Measurements from ENCODE around the gene FOXA2.

The FOXA2 gene

GRCh38 chr20:22572491-22572890, 11.9 kb downstream of the FOXA2 start:
- POLR2A ChIA-PET = no interaction called here
- DNase-seq (ENCODE audit: extremely low spot score) = no peak
- no peak for TF ChIP-seq SP1 (IDR thresholded peaks at IDR 0.05)
- TF ChIP-seq SUZ12 (IDR thresholded peaks at IDR 0.05) = no peak
- no peak for TF ChIP-seq HDGF (IDR thresholded peaks at IDR 0.05; ENCODE audit: borderline replicate concordance)
- no peak for TF ChIP-seq PKNOX1 (IDR thresholded peaks at IDR 0.05)
- TF ChIP-seq FOXM1 (IDR thresholded peaks at IDR 0.05; ENCODE audit: borderline replicate concordance) = no peak
- no peak for TF ChIP-seq LEF1 (IDR thresholded peaks at IDR 0.05; ENCODE audit: borderline replicate concordance)
- TF ChIP-seq FOXK2 (IDR thresholded peaks at IDR 0.05) = no peak
- no peak for TF ChIP-seq ELF4 (IDR thresholded peaks at IDR 0.05)
- no peak for TF ChIP-seq TARDBP (IDR thresholded peaks at IDR 0.05)
- TF ChIP-seq ZNF384 (IDR thresholded peaks at IDR 0.05) = no peak
- TF ChIP-seq ARNT (IDR thresholded peaks at IDR 0.05) = no peak
- CTCF ChIA-PET = no interaction called here

DNA sequence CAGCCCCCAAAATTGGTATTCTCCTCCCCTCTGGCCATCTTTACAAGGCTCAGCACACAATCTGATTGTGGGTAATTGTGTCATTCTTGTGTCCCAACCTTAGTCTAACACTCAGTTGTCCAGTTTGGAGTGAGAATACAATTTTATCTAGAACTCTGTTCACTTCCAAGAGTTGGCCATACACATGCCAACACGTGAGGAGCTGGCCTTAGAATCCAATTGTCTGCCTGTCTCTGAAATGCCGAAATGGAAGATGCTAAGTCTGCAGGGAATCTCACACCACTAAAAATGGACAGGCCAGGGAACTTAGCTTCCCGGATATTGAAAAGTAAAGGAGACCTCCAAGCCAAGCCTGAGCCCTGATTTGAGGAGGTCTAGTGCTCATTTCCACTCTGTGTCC, 12.3 kb downstream of the FOXA2 start:
- DNase-seq (ENCODE audit: extremely low spot score) = no peak
- ChIA-PET CTCF (no interaction called here), POLR2A (no interaction called here)
- no peak for TF ChIP-seq CTBP1 (IDR thresholded peaks at IDR 0.05; ENCODE audit: borderline replicate concordance)
- no peak for TF ChIP-seq ELF4 (IDR thresholded peaks at IDR 0.05)
- no peak for TF ChIP-seq FOXM1 (IDR thresholded peaks at IDR 0.05; ENCODE audit: borderline replicate concordance)
- TF ChIP-seq L3MBTL2 (conservative IDR thresholded peaks at IDR 0.05) = no peak
- TF ChIP-seq SP1 (IDR thresholded peaks at IDR 0.05) = no peak
- no peak for TF ChIP-seq HDGF (IDR thresholded peaks at IDR 0.05; ENCODE audit: borderline replicate concordance)

- ChIA-PET CTCF (no interaction called here), POLR2A (no interaction called here)
- TF ChIP-seq SUZ12 (IDR thresholded peaks at IDR 0.05) (no peak), HDGF (IDR thresholded peaks at IDR 0.05; ENCODE audit: borderline replicate concordance) (no peak), L3MBTL2 (conservative IDR thresholded peaks at IDR 0.05) (no peak), CTBP1 (IDR thresholded peaks at IDR 0.05; ENCODE audit: borderline replicate concordance) (no peak), NFRKB (IDR thresholded peaks at IDR 0.05) (no peak), PKNOX1 (IDR thresholded peaks at IDR 0.05) (no peak), SP1 (IDR thresholded peaks at IDR 0.05) (no peak), ZNF384 (IDR thresholded peaks at IDR 0.05) (no peak), FOXM1 (IDR thresholded peaks at IDR 0.05; ENCODE audit: borderline replicate concordance) (no peak), BHLHE40 (IDR thresholded peaks at IDR 0.05; ENCODE audit: borderline replicate concordance) (no peak), FOXK2 (IDR thresholded peaks at IDR 0.05) (no peak), TARDBP (IDR thresholded peaks at IDR 0.05) (no peak)
- DNase-seq (ENCODE audit: extremely low spot score) = no peak
Observed at GRCh38 chr20:22569353-22569752, 15.0 kb downstream of the FOXA2 start.

DNA sequence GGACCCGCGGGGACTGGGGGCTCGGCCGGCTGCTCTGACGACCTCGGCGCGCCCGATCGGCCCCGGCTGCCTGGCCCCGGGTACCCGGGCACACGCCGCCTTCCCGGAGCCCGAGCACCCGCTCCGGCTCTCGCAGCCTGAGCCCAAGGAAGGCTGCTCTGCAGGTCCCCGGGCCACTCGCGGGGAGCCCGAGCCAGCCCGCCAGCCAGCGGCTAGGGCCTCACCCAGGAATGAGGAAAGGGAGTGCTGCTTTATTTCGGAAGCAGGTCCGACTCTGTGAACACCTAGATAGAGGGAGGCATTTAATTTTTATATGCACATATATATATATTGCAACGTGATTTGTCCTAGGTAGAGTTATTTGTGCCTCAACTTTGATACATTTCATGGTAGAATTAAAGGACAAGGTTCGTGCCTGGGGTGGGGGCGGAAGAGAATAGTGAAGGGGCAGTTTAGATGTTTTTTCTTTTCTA, 15.5 kb downstream of the FOXA2 start:
- ChIA-PET CTCF (no interaction called here), POLR2A (no interaction called here)
- TF ChIP-seq LEF1 (IDR thresholded peaks at IDR 0.05; ENCODE audit: borderline replicate concordance) = no peak
- TF ChIP-seq TARDBP (IDR thresholded peaks at IDR 0.05) = no peak
- no peak for TF ChIP-seq ARNT (IDR thresholded peaks at IDR 0.05)
- TF ChIP-seq SUZ12 (IDR thresholded peaks at IDR 0.05) = no peak
- no peak for DNase-seq (ENCODE audit: extremely low spot score)

DNA sequence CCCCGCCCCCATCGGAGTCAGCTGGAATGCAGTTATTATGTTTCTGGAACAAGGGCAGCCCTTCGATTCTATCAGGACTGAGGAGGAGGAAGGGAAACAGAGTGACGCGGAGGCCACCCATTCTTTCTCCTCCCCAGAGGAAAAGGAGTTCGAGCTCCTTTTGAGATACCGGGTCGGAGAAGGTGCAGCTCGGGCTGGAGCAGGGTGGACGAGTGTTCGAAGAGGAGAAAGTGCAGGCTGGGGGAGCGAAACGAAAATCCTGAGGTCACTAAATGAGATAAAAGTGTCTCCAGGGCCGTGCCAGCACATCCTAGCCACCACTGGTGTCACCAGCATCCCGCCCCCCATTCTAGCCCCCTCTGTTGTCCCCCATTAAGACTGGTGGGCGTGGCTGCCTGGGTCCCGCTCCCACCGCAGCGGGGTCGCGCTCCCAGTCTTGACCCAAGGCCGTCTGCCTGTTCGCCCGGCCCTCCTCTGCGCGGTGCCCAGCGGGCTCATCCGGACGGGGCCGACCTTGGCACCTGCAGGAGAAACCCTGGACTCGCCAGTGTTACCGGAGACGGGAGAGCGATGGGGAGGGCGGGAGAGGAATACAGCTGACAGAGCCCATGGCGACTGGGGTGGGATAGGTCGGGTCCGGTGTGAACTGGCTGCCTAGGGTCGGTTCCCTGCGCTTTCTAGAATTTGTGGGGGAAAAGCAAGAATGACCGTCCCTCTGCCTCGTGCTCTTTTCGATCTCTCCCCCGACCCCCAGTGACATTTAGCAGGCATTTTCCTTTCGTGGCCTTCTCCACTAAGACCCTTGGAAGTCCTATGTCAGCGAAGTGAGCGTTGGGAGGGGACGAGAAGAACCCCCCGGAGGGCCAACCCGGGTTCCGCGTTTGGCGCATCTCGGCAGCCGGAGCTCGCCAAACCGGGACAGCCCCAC, 16.2 kb downstream of the FOXA2 start:
- CTCF ChIA-PET = no interaction called here
- no peak for DNase-seq (ENCODE audit: extremely low spot score)
- no peak for TF ChIP-seq ARNT (IDR thresholded peaks at IDR 0.05)
- TF ChIP-seq SP1 (IDR thresholded peaks at IDR 0.05) = no peak
- no peak for TF ChIP-seq PKNOX1 (IDR thresholded peaks at IDR 0.05)
- no peak for TF ChIP-seq FOXA1 (IDR thresholded peaks at IDR 0.05)
- TF ChIP-seq FOXK2 (IDR thresholded peaks at IDR 0.05) = no peak
- TF ChIP-seq L3MBTL2 (conservative IDR thresholded peaks at IDR 0.05) = no peak
- no peak for TF ChIP-seq FOXM1 (IDR thresholded peaks at IDR 0.05; ENCODE audit: borderline replicate concordance)
- no peak for TF ChIP-seq CTBP1 (IDR thresholded peaks at IDR 0.05; ENCODE audit: borderline replicate concordance)
- no peak for TF ChIP-seq NFRKB (IDR thresholded peaks at IDR 0.05)
- TF ChIP-seq ELF4 (IDR thresholded peaks at IDR 0.05) = no peak
- TF ChIP-seq ZNF384 (IDR thresholded peaks at IDR 0.05) = no peak
- TF ChIP-seq SUZ12 (IDR thresholded peaks at IDR 0.05) = no peak
- TF ChIP-seq TARDBP (IDR thresholded peaks at IDR 0.05) = no peak
- no peak for TF ChIP-seq LEF1 (IDR thresholded peaks at IDR 0.05; ENCODE audit: borderline replicate concordance)
- no peak for TF ChIP-seq BHLHE40 (IDR thresholded peaks at IDR 0.05; ENCODE audit: borderline replicate concordance)
- no peak for TF ChIP-seq HDGF (IDR thresholded peaks at IDR 0.05; ENCODE audit: borderline replicate concordance)
- POLR2A ChIA-PET = no interaction called here

GRCh38 chr20:22566876-22567658, 17.3 kb downstream of the FOXA2 start:
- POLR2A ChIA-PET = no interaction called here
- CTCF ChIA-PET = no interaction called here
- no peak for DNase-seq (ENCODE audit: extremely low spot score)
- TF ChIP-seq ARNT (IDR thresholded peaks at IDR 0.05) = no peak
- TF ChIP-seq L3MBTL2 (conservative IDR thresholded peaks at IDR 0.05) = no peak
- TF ChIP-seq FOXM1 (IDR thresholded peaks at IDR 0.05; ENCODE audit: borderline replicate concordance) = no peak
- no peak for TF ChIP-seq PKNOX1 (IDR thresholded peaks at IDR 0.05)

Data from HEK293T (cell line).